Caco-2 (cell line): ENCODE results near the gene LSM4. TPM values are rescaled to one million over a fixed set of nuclear protein-coding genes. Genes with fewer than 3 reads are reported as not detected.

Experiments used
- BruUV-seq: library from RNA; stranded (reverse); fragments of 400-500 nt; replicated peaks from 2 replicates; lab custom pipeline; 2021; lab: Mats Ljungman, UMichigan
- CTCF ChIA-PET: fragments of 300-600 bp; sonication (Branson Sonifier 250); formaldehyde crosslinking; loops from one replicate; lab custom pipeline; 2022; ENCODE audit warnings: antibody characterized with exemption; lab: Charles Lee
- POLR2A ChIA-PET: fragments of 300-600 bp; sonication (Branson Sonifier 250); formaldehyde crosslinking; loops from one replicate; lab custom pipeline; 2022; ENCODE audit warnings: antibody characterized with exemption; lab: Charles Lee
- DNase-seq, 2 experiments: peaks; one replicate each; pipeline versions ENCODE4 v3.0.0 to v3.0.0-alpha.2; 2020 to 2022
- H3K27me3 ChIP-seq: replicated peaks from 2 replicates; pipeline ENCODE4 v1.6.0; 2011; ENCODE audit warnings: low read length; ENCODE audit not compliant: control insufficient read depth, insufficient read depth
- H3K36me3 ChIP-seq: 2 replicates; pipeline ENCODE4 v1.5.1; 2011; ENCODE audit warnings: low read length; ENCODE audit not compliant: control insufficient read depth, insufficient read depth
- H3K4me1 ChIP-seq: fragments of 250-450 bp; sonication (Bioruptor Pico); 2 replicates; pipeline ENCODE4 v1.5.1; 2020; ENCODE audit warnings: mild to moderate bottlenecking
- H3K4me3 ChIP-seq: 2 replicates; pipeline ENCODE4 v1.5.1; 2011; ENCODE audit warnings: low read depth, mild to moderate bottlenecking, control low read depth, low read length
- H3K9me3 ChIP-seq: fragments of 250-450 bp; sonication (Bioruptor Pico); 2 replicates; pipeline ENCODE4 v1.5.1; 2020; ENCODE audit warnings: mild to moderate bottlenecking, moderate library complexity
- H3K27ac Mint-ChIP-seq: one replicate; pipeline ENCODE4 v1.8.0; 2022; ENCODE audit warnings: mixed read lengths; ENCODE audit not compliant: unreplicated experiment
- H3K27me3 Mint-ChIP-seq: one replicate; pipeline ENCODE4 v1.8.0; 2022; ENCODE audit warnings: mixed read lengths; ENCODE audit not compliant: insufficient read depth, unreplicated experiment
- H3K36me3 Mint-ChIP-seq: one replicate; pipeline ENCODE4 v1.8.0; 2022; ENCODE audit warnings: mild to moderate bottlenecking, mixed read lengths; ENCODE audit not compliant: insufficient read depth, unreplicated experiment
- H3K4me1 Mint-ChIP-seq: one replicate; pipeline ENCODE4 v1.8.0; 2022; ENCODE audit warnings: low read depth, mixed read lengths; ENCODE audit not compliant: unreplicated experiment
- H3K4me3 Mint-ChIP-seq: one replicate; pipeline ENCODE4 v1.8.0; 2022; ENCODE audit warnings: mild to moderate bottlenecking, moderate library complexity, mixed read lengths; ENCODE audit not compliant: unreplicated experiment
- H3K9me3 Mint-ChIP-seq: one replicate; pipeline ENCODE4 v1.8.0; 2022; ENCODE audit warnings: mixed read lengths; ENCODE audit not compliant: unreplicated experiment
- intact Hi-C: fragments of 100-400 bp; cut with micrococcal nuclease; formaldehyde crosslinking; loops from one replicate; pipeline ENCODE4 v1.10.0; 2022; ENCODE audit not compliant: unreplicated experiment
- total RNA-seq: library from RNA; stranded (reverse); gene quantifications from 2 replicates; pipeline ENCODE4 v1.2.3, GENCODE V29; 2022
- TF ChIP-seq, protein P1 (sequence below), 2 experiments: fragments of 200-600 bp in 1 of 2; IDR thresholded peaks; 1 replicate in 1 of 2; 2 replicates in 1 of 2; pipeline versions ENCODE4 v1.5.1 to v1.8.0; 2011 to 2022; ENCODE audit warnings: antibody characterized with exemption in 1 of 2, control low read depth in 1 of 2, inconsistent platforms in 1 of 2, low read depth in 1 of 2, low read length in 1 of 2, mild to moderate bottlenecking in 1 of 2, moderate library complexity in 1 of 2; ENCODE audit not compliant: insufficient read depth in 1 of 2, severe bottlenecking in 1 of 2, unreplicated experiment in 1 of 2

Gene LSM4
- total RNA-seq, 1 experiment from 2014 or later: 184 TPM

DNA sequence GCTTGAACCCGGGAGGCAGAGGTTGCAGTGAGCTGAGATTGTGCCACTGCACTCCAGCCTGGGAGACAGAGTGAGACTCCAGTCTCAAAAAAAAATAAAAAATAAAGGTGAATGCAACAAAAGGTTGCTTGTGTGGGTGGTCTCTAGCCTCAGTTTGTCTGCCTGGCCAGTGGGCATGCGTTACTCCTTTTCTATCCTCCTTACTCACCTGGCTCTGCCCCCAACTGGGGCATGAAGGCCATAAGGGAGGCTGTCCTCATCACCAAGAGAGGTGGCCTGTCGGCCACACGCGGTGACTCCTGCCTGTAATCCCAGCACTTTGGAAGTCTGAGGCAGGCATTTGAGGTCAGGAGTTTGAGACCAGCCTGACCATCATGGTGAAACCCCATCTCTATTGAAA is 39.5 kb downstream of the LSM4 start:
- Mint-ChIP-seq H3K4me1 (peaks cover 26% of the 10 kb centered on the region), H3K36me3 (peaks cover 41% of the 10 kb centered on the region), H3K27ac (no peak overlapping the region), H3K9me3 (no peaks in the 10 kb centered on the region), H3K27me3 (peaks cover 6% of the 10 kb centered on the region), H3K4me3 (no peak overlapping the region)
- TF ChIP-seq, protein P1, sequence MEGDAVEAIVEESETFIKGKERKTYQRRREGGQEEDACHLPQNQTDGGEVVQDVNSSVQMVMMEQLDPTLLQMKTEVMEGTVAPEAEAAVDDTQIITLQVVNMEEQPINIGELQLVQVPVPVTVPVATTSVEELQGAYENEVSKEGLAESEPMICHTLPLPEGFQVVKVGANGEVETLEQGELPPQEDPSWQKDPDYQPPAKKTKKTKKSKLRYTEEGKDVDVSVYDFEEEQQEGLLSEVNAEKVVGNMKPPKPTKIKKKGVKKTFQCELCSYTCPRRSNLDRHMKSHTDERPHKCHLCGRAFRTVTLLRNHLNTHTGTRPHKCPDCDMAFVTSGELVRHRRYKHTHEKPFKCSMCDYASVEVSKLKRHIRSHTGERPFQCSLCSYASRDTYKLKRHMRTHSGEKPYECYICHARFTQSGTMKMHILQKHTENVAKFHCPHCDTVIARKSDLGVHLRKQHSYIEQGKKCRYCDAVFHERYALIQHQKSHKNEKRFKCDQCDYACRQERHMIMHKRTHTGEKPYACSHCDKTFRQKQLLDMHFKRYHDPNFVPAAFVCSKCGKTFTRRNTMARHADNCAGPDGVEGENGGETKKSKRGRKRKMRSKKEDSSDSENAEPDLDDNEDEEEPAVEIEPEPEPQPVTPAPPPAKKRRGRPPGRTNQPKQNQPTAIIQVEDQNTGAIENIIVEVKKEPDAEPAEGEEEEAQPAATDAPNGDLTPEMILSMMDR (IDR thresholded peaks at IDR 0.05; ENCODE audit: insufficient read depth in 1 of 2, low read depth in 1 of 2, low read length in 1 of 2, severe bottlenecking in 1 of 2, unreplicated experiment in 1 of 2): no peak
- Histone ChIP-seq H3K36me3 (0 out of 2 replicates have a peak, but pooled peaks cover 3% of the 10 kb centered on the region), H3K4me1 (peaks cover 20% of the 10 kb centered on the region), H3K9me3 (no peaks in the 10 kb centered on the region), H3K27me3 (no peaks in the 10 kb centered on the region), H3K4me3 (no peak overlapping the region)
- CTCF ChIA-PET: no interaction called here
- BruUV-seq: no TSS peak
- intact Hi-C loops: no loop called here
- POLR2A ChIA-PET: no interaction called here
- DNase-seq: no peak

DNA sequence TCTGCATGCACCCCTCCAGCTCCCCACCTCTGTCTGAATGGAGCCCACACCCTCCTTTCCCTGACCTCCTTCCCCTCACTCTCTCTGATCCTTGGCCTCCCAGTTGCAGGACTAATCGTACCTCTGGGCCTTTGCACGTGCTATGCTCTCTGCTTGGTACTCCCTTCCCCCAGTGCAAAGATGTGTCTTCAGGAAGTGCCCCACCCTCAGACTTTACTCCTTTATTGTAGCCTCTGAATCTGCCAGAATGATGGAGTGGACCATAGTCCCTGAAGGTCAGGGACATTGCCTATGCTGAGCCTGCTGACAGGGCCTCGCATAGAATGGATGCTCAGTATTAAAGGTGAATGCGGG is 40.1 kb downstream of the LSM4 start:
- H3K4me3 Mint-ChIP-seq: peak overlapping the region; percentile 93
- H3K4me3 ChIP-seq: peak overlapping the region; percentile 47
- intact Hi-C loops: loop anchor here (1.0 kb wide), 1 partner anchor 10 kb away; no protein-coding TSS in a partner anchor
- TF ChIP-seq, protein P1 (IDR thresholded peaks at IDR 0.05; ENCODE audit: insufficient read depth in 1 of 2, low read depth in 1 of 2, low read length in 1 of 2, severe bottlenecking in 1 of 2, unreplicated experiment in 1 of 2): no peak
- H3K4me1 Mint-ChIP-seq: peaks cover 26% of the 10 kb centered on the region
- no peaks in the 10 kb centered on the region for H3K9me3 Mint-ChIP-seq
- peaks cover 3% of the 10 kb centered on the region; the same call in 1 of the 2 replicates for H3K36me3 ChIP-seq
- H3K36me3 Mint-ChIP-seq: peaks cover 46% of the 10 kb centered on the region
- H3K27ac Mint-ChIP-seq: peak overlapping the region; percentile 99
- ChIA-PET CTCF (no interaction called here), POLR2A (interaction anchor here (0.5 to 4.8 kb wide), 8 partner anchors 10 to 103 kb away, joined by 5 to 225 read pairs (median 18); partner anchors contain the start of genes GDF15 and LSM4)
- no TSS peak for BruUV-seq
- DNase-seq: no peak
- H3K27me3 ChIP-seq: no peaks in the 10 kb centered on the region
- peaks cover 23% of the 10 kb centered on the region for H3K4me1 ChIP-seq
- no peaks in the 10 kb centered on the region for H3K9me3 ChIP-seq
- H3K27me3 Mint-ChIP-seq: peaks cover 6% of the 10 kb centered on the region

DNA sequence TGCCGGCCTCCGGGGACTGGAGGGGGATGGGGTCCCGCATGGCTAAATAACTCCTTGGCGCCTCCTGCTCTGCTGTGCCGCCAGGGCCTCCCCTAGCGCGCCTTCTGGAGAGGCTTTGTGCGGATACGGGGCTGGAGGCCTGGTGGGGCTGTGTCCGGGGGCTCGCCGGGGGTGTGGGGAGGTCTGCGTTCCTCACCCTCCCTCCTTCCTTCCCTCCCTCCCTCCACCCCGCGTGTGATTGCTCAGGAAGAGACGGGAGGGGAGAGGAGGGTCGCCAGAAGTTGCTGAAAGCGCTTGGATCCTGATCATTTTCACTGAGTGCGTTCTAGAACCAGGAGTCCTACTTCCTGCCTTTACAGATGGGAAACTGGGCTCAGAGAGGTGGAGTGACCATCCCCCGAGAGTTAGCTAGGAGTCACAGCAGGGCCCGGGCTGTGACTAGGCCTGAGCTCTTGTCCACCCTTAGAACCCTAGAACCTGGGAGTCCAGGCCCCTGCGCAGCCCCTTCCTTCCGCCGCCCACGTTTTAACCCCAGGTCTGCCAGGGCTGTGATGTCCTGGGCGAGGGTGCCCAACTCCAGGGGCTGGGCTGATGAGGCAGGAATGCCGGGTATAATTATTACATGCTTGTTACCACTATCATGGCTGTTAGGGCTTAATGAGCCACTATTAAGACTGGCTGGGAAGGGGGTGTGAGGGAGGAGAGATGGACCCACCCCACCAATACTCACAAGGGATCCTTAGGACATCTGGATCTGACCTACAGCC is 40.7 kb downstream of the LSM4 start:
- intact Hi-C loops: loop anchor here (1.0 kb wide), 1 partner anchor 10 kb away; no protein-coding TSS in a partner anchor
- TF ChIP-seq, protein P1 (IDR thresholded peaks at IDR 0.05; ENCODE audit: insufficient read depth in 1 of 2, low read depth in 1 of 2, low read length in 1 of 2, severe bottlenecking in 1 of 2, unreplicated experiment in 1 of 2): peak in 1 of 2 experiments; percentile 30
- no peak for DNase-seq
- peaks cover 26% of the 10 kb centered on the region for H3K4me1 Mint-ChIP-seq
- BruUV-seq: TSS peak; percentile 90
- POLR2A ChIA-PET: interaction anchor here (0.5 to 4.8 kb wide), 39 partner anchors 10 to 862 kb away, joined by 3 to 225 read pairs (median 4); partner anchors contain the start of genes CCDC124, GDF15, KXD1 and LSM4
- H3K36me3 Mint-ChIP-seq: peaks cover 52% of the 10 kb centered on the region
- peaks cover 3% of the 10 kb centered on the region; the same call in 1 of the 2 replicates for H3K36me3 ChIP-seq
- CTCF ChIA-PET: interaction anchor here (0.6 to 4.8 kb wide), 10 partner anchors 10 to 169 kb away, joined by 3 to 155 read pairs (median 4); partner anchors contain the start of genes GDF15 and LSM4
- H3K4me3 ChIP-seq: peak overlapping the region; percentile 47
- peak overlapping the region; percentile 99 for H3K27ac Mint-ChIP-seq
- H3K4me1 ChIP-seq: peaks cover 23% of the 10 kb centered on the region
- no peaks in the 10 kb centered on the region for H3K9me3 Mint-ChIP-seq
- H3K27me3 Mint-ChIP-seq: peaks cover 6% of the 10 kb centered on the region
- no peaks in the 10 kb centered on the region for H3K27me3 ChIP-seq
- peak overlapping the region; percentile 93 for H3K4me3 Mint-ChIP-seq
- H3K9me3 ChIP-seq: no peaks in the 10 kb centered on the region
